Hepatocyte (in vitro differentiated cells): ENCODE results near the gene TMPO. TPM values are rescaled to one million over a fixed set of nuclear protein-coding genes. Genes with fewer than 3 reads are reported as not detected.

ENCODE experiments used
- DNase-seq: peaks from one replicate; pipeline ENCODE4 v3.0.0-alpha.2; 2016; ENCODE audit warnings: low spot score
- H2AFZ ChIP-seq: fragments of 200-600 bp; sonication (generic); 2 replicates; pipeline ENCODE4 v1.6.0; 2016; ENCODE audit warnings: antibody characterized with exemption, mild to moderate bottlenecking
- H3K27ac ChIP-seq: fragments of 200-600 bp; sonication (generic); 2 replicates; pipeline ENCODE4 v1.5.1; 2016; ENCODE audit warnings: mild to moderate bottlenecking
- H3K27me3 ChIP-seq: fragments of 200-600 bp; sonication (generic); 2 replicates; pipeline ENCODE4 v1.6.1; 2016
- H3K36me3 ChIP-seq: fragments of 200-600 bp; sonication (generic); replicated peaks from 2 replicates; pipeline ENCODE4 v1.5.1; 2016; ENCODE audit warnings: low read depth; ENCODE audit not compliant: insufficient read depth
- H3K4me1 ChIP-seq: fragments of 200-600 bp; sonication (generic); 2 replicates; pipeline ENCODE4 v1.5.1; 2016; ENCODE audit warnings: mild to moderate bottlenecking, moderate library complexity; ENCODE audit not compliant: insufficient read depth
- H3K4me2 ChIP-seq: fragments of 200-600 bp; sonication (generic); 2 replicates; pipeline ENCODE4 v1.6.0; 2016
- H3K4me3 ChIP-seq: fragments of 200-600 bp; sonication (generic); 2 replicates; pipeline ENCODE4 v1.5.1; 2016; ENCODE audit warnings: mild to moderate bottlenecking
- H3K79me2 ChIP-seq: fragments of 200-600 bp; sonication (generic); 2 replicates; pipeline ENCODE4 v1.6.0; 2017; ENCODE audit warnings: mild to moderate bottlenecking
- H3K9me2 ChIP-seq: fragments of 200-600 bp; sonication (generic); replicated peaks from 2 replicates; pipeline ENCODE4 v1.6.0; 2017; ENCODE audit warnings: mild to moderate bottlenecking; ENCODE audit not compliant: insufficient read depth
- H3K9me3 ChIP-seq: fragments of 200-600 bp; sonication (generic); 2 replicates; pipeline ENCODE4 v1.5.1; 2016; ENCODE audit warnings: low read depth, mild to moderate bottlenecking
- H4K20me1 ChIP-seq: fragments of 200-600 bp; sonication (generic); 2 replicates; pipeline ENCODE4 v1.6.0; 2016; ENCODE audit warnings: mild to moderate bottlenecking; ENCODE audit not compliant: insufficient read depth, poor library complexity, severe bottlenecking
- CTCF ChIP-seq: fragments of 200-600 bp; sonication (generic); IDR thresholded peaks from 2 replicates; pipeline ENCODE4 v1.5.1; 2016; ENCODE audit warnings: antibody characterized with exemption, mild to moderate bottlenecking; ENCODE audit not compliant: poor library complexity
- EZH2 ChIP-seq: fragments of 200-600 bp; sonication (generic); IDR thresholded peaks from 2 replicates; pipeline ENCODE4 v1.6.1; 2016; ENCODE audit warnings: antibody characterized with exemption, mild to moderate bottlenecking, borderline replicate concordance
- EZH2phosphoT487 ChIP-seq: fragments of 200-600 bp; sonication (generic); IDR thresholded peaks from one replicate; pipeline ENCODE4 v1.6.1; 2018; ENCODE audit warnings: antibody characterized with exemption, mild to moderate bottlenecking, low read depth, moderate library complexity; ENCODE audit not compliant: unreplicated experiment, severe bottlenecking
- whole genome bisulfite sequencing: methylation state at CpG from one replicate; pipeline ENCODE4 v1.1.6; 2016; ENCODE audit warnings: low lambda C conversion rate; ENCODE audit errors: missing lambda C conversion rate; 5-methylcytosine and 5-hydroxymethylcytosine counted together
- polyA plus RNA-seq: library from polyadenylated mRNA; unstranded; fragments of >200 nt; fragmentation: Nextera tagmentation; extraction: Ambion mirVana; gene quantifications from 2 replicates; pipeline ENCODE4 v1.2.1, GENCODE V29; 2016
- total RNA-seq: library from RNA; depleted of rRNA; stranded (reverse); fragments of >200 nt; gene quantifications from 2 replicates; pipeline ENCODE4 v1.2.3, GENCODE V29; 2014

Gene TMPO
- total and polyA plus RNA-seq, 2 experiments from 2014 or later = 28.1 to 115 TPM

DNA sequence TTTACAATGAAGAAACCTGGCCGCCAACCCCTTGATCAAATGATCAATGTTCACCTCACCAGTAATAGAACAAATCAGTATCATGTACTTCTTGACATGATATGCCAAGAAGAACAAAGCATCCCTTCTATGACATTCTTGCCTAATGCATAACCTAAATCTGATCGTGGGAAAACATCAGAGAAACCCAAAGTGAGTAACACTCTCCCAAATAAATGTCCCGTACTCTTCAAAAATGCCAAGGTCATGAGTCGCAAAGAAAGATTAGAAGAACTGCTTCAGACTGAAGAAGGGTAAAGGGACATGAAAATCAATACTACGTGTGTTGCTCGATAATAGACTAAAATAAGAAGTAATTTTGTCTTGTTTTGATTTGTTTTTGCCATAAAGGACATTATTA is 66.7 kb downstream of the TMPO start:
- WGBS = 80% methylated on average over 6 of the region's 6 CpGs
- Histone ChIP-seq H3K9me2 (no peaks in the 10 kb centered on the region), H4K20me1 (no peaks in the 10 kb centered on the region), H3K79me2 (no peaks in the 10 kb centered on the region), H2AFZ (no peak overlapping the region), H3K4me1 (peaks cover 5% of the 10 kb centered on the region), H3K4me3 (no peak overlapping the region), H3K27me3 (no peaks in the 10 kb centered on the region), H3K36me3 (no peaks in the 10 kb centered on the region), H3K27ac (no peak overlapping the region), H3K4me2 (no peak overlapping the region), H3K9me3 (no peaks in the 10 kb centered on the region)
- TF ChIP-seq EZH2 = no peak
- TF ChIP-seq EZH2phosphoT487 = no peak
- TF ChIP-seq CTCF = no peak
- DNase-seq = no peak

DNA sequence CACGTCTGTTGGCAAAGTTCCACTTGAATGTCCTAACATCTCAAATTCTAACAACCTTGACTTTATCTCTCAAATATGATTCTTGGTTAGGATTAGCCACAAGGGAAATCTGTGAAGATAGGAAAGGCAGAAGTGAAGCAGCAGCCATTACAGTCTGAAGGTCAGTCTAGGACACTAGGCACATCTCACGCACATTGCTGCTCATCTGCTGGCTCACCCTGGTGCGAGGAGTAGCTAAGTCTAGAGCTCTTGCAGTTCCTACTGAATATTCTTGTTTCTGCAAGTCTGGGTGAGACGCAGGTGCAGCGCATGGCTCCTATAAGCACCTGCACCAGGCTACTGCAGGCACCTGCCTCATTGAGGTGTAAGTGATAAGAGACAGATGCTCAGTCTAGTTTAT is 71.7 kb downstream of the TMPO start:
- Histone ChIP-seq H3K9me2 (no peaks in the 10 kb centered on the region), H3K27ac (no peak overlapping the region), H3K4me3 (no peak overlapping the region), H3K9me3 (no peaks in the 10 kb centered on the region), H3K36me3 (no peaks in the 10 kb centered on the region), H3K79me2 (no peaks in the 10 kb centered on the region), H4K20me1 (no peaks in the 10 kb centered on the region), H3K4me2 (no peak overlapping the region), H3K27me3 (no peaks in the 10 kb centered on the region), H3K4me1 (no peaks in the 10 kb centered on the region), H2AFZ (no peak overlapping the region)
- TF ChIP-seq CTCF = no peak
- TF ChIP-seq EZH2 = no peak
- no peak for TF ChIP-seq EZH2phosphoT487
- no peak for DNase-seq
- 94% methylated on average over 5 of the region's 5 CpGs for WGBS

DNA sequence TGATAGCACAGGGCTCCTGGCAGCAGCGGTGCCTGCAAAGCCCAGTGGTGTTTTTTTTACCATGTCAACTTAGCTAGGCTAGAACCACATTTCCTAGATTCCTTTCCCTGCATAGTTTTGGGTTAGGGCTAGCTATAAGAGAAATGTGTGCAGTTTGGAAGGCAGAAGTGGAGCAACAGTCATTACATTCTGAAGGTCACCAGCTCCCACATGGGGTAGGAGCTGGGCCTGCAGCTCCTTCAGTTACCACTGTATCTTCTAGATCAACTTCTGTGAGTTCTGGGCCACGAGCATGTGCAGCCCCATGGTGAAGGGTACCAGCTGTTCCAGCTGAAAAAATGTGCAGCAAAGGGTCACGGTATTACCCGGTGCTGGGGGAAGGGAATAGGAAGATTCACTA is 75.8 kb downstream of the TMPO start:
- no peaks in the 10 kb centered on the region for H3K36me3 ChIP-seq
- no peak overlapping the region for H2AFZ ChIP-seq
- peaks cover 25% of the 10 kb centered on the region for H3K79me2 ChIP-seq
- H3K4me1 ChIP-seq = no peaks in the 10 kb centered on the region
- peaks cover 21% of the 10 kb centered on the region for H4K20me1 ChIP-seq
- H3K4me3 ChIP-seq = no peak overlapping the region
- H3K27me3 ChIP-seq = no peaks in the 10 kb centered on the region
- 78% methylated on average over 4 of the region's 4 CpGs for WGBS
- H3K27ac ChIP-seq = no peak overlapping the region
- no peak overlapping the region for H3K4me2 ChIP-seq
- no peaks in the 10 kb centered on the region for H3K9me2 ChIP-seq
- TF ChIP-seq EZH2 (no peak), CTCF (no peak), EZH2phosphoT487 (no peak)
- no peaks in the 10 kb centered on the region for H3K9me3 ChIP-seq
- no peak for DNase-seq

GRCh38 chr12:98592825-98593322 is 77.5 kb downstream of the TMPO start:
- WGBS = 35% methylated on average over 9 of the region's 9 CpGs
- peak; percentile 32 for DNase-seq
- no peak for TF ChIP-seq CTCF
- TF ChIP-seq EZH2 = no peak
- TF ChIP-seq EZH2phosphoT487 = no peak

More at GRCh38 chr12:98592825-98593322, 77.5 kb downstream of the TMPO start:
- peak overlapping the region; percentile 81 for H3K27ac ChIP-seq
- H3K9me3 ChIP-seq = no peaks in the 10 kb centered on the region
- H2AFZ ChIP-seq = peak overlapping the region; percentile 38
- H3K36me3 ChIP-seq = no peaks in the 10 kb centered on the region
- H3K79me2 ChIP-seq = peaks cover 42% of the 10 kb centered on the region
- H3K27me3 ChIP-seq = no peaks in the 10 kb centered on the region
- H3K4me1 ChIP-seq = no peaks in the 10 kb centered on the region
- H3K9me2 ChIP-seq = no peaks in the 10 kb centered on the region
- peak overlapping the region; percentile 6 for H3K4me3 ChIP-seq
- peaks cover 38% of the 10 kb centered on the region for H4K20me1 ChIP-seq
- peak overlapping the region; percentile 69 for H3K4me2 ChIP-seq
